Epidermal melanocyte (primary cell): Measurements from ENCODE around the gene REEP1.

Experiments used
- DNase-seq: peaks from one replicate; pipeline ENCODE4 v3.0.0; 2011; ENCODE audit warnings: low spot score; ENCODE audit not compliant: insufficient read length

Gene REEP1, protein sequence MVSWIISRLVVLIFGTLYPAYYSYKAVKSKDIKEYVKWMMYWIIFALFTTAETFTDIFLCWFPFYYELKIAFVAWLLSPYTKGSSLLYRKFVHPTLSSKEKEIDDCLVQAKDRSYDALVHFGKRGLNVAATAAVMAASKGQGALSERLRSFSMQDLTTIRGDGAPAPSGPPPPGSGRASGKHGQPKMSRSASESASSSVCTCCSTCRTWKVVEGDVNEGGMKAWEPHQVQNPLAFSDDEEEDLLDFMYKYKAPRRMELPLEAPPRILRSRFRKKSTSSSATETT

DNA sequence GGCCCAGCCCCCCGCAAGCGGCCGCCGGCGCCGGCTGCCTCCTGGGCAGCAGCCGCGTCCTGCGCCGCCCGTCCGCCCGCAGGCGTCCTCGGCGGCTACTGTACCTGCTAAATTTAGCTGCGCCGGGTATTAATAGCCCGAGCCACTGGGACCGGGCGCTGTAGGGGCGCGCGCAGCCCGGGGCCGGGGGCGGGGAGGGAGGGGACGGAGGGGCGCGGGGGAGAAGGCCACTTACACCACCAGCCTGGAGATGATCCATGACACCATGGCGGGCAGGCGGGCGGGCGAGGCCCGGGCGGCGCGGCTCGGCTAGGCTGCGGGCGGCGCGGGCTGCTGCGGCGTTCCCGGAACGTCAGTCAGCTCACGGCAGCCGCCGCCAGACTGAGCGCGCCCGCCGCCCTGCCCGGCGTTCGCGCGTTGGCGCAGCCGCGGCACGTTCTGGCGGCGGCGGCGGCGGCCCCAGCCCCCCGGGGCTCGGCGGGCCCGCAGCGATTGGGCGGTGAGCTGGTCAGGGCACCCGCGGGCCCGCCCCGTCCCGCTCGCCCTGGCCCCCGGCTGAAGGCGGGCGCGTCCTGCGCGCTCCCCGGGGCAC lies at the start of gene REEP1:
Gene REEP1, minus strand, starts transcription at position 383 of the 592 bp plus-strand sequence. Its CDS starts 116 bp downstream, at position 267.
- DNase-seq = no peak

DNA sequence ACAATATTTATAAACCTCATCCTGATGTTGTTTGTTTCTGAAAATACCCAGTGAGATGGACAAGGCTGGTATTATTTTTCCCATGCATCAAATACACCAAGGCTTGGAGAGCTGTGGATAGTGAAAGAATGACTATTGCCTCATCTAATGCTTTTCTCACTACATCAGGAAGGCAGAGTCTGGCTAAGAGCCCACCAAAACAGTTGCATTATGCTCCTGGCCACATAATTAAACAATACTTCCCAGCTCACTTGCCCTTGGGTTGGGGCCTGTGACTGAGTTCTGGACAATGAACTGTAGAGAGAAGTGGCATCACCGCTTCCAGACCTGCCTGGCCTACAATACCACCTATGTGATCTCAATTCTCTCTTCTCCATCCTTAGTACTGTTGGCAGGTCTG lies 46.4 kb upstream of the REEP1 start:
- no peak for DNase-seq

DNA sequence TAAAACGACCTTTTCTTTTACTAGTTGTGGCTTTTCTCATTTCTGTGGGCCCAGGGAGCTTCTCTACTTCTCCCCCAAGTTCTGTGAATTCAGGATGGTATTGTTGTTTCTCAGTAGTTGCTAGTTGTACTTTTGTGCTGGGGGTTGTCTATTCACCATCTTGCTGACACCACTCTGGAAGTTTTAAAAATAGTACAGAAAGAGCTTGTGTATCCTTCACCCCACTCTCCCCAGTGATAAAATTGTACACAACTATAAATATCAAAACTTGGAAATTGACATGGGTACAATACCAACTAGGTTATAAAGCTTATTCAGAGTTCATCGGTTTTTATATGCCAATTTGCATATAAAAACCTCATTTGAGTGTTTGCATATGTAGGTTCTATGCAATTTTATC lies 45.3 kb upstream of the REEP1 start:
- DNase-seq = no peak

DNA sequence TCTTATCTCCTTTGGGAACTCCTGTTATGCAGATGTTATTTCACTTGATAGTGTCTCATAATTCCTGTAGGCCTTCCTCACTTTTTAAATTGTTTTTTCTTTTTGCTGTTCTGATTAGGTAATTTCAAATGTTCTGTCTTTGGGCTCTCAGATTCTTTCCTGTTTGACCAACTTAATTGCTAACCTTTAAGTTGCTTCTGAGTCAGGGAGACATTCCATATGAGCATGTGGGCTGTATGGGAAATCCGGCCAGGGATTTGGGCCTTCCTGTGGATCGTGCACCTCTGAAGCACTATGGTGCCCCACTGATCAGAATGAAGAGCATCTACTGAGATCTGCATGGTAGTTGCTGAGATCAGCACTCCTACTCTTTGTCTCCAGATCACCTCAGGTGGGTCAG lies 44.7 kb upstream of the REEP1 start:
- no peak for DNase-seq

DNA sequence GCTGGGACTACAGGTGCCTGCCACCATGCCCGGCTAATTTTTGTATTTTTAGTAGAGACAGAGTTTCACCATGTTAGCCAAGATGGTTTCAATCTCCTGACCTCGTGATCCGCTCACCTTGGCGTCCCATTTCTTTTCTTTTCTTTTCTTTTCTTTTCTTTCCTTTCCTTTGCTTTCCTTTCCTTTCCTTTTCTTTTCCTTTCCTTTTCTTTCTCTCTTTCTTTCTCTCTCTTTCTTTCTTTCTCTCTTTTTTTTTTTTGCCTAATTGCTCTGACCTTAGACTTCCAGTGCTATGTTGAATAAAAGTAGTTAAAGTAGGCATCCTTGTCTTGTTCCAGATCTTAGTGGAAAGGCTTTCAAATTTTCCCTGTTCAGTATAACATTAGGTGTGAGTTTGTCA lies 41.0 kb upstream of the REEP1 start:
- DNase-seq = no peak

DNA sequence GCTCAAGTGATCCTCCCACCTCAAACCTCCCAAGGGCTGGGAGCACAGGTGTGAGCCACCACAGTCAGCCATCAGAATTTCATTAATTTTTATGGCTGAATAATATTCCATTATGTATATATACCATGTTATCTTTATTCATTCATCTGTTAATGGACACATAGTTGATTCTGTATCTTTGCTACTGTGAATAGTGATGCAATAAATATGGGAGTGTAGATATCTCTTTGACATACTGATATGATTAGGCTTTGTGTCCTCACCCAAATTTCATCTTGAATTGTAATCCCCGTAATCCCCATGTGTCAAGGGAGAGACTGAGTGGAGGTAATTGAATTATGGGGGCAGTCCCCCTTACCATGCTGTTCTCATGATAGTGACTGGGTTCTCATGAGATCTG lies 38.2 kb upstream of the REEP1 start:
- DNase-seq = no peak

DNA sequence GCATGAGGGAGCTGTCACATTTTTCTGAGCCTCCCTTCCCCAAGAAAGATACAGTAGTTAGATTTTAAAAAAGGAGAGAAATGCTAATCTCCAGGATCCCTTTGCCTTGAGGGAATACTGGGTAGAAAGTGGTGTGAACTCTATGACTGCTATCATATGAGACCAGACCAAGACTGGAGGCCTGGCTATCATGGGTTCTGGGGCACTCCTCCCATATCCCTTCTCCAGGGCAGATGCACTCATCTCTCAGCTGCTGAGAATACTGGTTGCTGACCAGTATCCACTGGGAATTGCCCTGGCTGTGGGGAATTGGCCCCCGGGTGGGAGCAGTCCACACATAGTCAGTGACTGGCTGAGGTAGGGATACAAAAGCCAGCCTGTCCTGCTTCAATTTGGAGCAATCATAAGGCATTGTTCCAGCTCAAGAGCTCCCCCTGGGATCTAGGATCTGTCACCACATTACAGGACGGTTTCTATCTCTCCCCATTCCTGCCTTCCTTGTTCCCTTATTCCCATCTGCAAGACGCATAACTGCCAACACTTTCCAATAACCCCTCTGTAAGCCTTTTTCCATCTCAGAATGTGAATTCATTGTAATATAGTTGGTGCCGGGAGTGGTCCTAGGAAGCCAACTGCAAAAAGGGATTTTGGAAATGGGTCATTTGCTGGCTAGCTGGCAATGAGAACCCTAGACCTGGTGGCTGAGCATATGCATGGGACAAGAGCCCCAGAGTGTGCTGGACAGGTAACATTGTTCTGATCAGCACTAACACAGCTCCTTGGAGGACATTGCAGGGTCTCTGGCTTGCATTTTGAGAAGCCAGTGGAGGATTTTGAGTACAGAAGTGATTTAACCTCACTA lies 35.4 kb upstream of the REEP1 start:
- no peak for DNase-seq

DNA sequence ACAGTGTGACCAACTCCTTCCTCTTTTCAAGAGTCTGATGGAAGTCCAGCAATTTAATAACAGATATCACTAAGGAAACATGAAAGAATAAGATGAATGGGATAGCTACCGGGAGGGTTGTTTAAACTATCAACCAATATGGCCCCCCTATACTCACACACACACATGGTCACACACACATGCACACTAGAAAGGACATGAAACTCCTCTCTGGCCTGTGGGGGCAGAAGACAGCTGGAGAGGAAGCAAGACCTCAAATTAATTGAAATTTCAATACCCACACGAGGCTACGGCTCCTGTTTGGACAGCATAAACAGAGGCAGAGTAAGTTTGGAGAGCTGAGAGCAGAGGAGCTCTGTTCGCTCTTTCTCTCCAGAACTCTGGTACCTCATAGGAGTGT lies 34.7 kb upstream of the REEP1 start:
- DNase-seq = no peak

DNA sequence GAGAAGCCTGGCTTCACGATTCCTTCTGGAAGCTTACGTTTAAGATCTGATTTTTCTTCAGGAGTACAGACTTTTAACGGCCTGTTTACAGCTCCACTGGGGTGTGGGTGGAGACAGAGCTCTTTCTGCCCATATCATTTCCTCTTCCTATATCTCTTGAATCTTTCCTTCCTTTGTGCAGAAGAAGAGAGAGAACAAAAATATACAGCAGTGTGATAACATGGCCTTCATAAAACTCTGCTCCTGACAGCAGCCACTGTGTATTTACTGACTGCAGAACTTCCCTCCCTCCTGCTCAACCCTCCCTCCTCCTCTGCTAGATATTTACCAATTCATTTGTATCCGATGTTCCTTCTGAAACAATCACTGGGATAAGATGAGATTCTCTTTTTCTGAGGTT lies 34.1 kb upstream of the REEP1 start:
- DNase-seq = no peak

DNA sequence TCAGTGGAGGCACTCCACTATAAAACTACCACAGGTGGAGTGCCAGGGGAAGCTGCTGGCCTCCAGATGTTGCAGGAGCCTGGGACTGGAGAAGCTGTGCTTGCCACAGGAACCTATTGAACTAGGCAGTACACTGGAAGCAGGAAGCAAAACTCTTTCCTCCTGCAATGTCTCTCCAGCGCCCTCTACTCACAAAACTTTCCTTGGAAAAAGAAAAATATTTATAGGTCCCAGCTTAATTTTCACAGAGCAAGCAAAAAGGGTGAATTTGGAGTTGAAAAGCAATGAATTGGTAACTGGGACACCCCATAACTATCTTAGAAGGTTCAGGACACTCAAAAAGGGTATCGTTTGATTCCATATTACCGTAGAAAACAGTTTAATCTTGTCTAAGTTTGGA lies 33.2 kb upstream of the REEP1 start:
- DNase-seq = no peak

DNA sequence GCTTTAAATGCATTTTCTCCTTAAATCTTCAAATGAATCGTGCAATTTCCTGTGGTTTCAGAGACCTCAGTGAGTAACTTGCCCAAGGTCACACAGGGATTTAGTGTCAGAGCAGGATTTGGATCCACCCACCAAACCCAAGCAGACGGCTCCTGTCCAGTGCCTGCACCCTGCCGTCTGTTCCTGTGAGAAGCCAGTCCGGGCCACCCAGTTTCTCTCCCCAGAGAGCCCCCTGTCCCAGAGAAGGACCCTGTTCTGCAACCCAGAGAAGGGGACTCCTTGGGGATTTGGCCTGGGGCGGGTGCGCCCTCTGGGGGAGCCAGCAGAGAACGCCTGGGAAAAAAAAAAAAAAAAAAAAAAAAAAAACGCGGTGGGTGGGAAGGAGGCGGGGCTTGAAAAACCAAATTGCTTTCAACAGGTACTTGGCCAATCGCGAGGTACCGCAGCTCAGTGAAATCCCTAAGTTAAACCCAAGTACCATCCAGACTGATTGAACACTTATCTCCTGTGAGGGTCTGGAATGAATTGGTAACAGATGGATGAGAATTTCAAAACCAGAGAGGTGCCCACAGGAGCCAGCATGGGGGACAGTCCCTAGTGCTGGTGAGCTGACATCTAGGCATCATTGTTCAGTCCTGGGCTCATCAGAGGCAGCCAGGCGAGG lies 30.9 kb upstream of the REEP1 start:
- DNase-seq = no peak

DNA sequence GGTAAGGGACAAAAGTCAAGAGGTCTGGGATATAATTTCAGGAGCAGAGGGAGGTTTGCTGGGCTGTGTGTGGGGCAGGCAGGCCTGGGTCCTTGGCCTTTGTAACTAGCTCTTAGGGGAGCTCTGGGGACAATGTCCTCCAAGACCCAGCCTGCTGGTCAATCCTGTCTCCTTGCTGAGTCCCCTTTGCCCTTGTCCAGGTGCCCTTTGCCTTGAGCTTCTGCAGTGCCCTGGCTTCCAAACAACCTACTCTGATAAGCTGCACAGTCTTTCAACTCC lies 30.0 kb upstream of the REEP1 start:
- DNase-seq = no peak

DNA sequence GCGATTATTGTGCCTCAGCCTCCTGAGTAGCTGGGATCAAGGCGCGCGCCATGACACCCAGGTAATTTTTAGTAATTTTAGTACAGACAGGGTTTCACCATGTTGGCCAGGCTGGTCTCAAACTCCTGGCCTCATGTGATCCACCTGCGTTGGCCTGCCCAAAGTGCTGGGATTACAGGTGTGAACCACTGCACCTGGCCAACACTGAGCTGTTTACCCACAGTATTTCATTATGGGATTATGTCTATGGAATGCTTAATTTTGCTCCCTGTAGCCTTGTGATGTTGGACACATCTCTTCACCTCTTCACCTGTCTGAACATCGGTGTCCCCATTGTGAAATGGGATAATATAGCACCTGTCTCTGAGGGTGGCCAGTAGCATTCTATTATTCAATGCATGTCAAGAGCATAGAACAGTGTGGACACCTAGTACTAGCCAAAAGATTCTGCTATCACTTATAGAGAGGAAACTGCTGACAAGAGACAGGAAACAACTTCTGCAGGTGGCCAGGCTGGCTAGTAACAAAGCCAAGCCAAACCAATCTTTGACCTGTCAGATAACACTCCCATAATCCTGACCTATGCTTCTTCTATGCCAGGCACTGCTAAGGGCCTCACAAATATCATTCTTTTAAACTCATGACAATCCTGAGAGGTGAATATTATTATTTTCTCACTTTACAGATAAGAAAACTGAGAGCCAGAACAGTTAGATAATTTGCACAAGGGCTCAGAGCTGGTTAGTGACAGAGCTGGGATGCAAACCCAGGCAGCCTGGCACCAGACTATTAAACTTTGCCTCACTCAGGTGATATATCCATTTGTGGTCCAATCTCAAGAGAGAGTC lies 29.4 kb upstream of the REEP1 start:
- DNase-seq = no peak

DNA sequence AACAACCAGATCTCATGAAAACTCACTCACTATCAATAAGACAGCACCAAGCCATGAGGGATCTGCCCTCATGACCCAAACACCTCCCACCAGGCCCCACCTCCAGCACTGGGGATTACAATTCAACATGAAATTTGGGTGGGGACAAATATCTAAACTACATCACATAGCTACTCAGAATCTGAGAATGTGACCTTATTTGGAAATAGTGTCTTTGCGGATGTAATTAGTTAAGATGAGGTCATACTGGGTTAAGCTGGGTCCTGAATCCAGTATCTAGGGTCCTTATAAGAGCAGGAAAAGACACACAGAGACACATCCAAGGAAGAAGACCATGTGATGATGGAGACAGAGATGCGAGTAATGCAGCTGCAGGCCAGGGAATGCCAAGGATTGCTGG lies 27.5 kb upstream of the REEP1 start:
- no peak for DNase-seq

DNA sequence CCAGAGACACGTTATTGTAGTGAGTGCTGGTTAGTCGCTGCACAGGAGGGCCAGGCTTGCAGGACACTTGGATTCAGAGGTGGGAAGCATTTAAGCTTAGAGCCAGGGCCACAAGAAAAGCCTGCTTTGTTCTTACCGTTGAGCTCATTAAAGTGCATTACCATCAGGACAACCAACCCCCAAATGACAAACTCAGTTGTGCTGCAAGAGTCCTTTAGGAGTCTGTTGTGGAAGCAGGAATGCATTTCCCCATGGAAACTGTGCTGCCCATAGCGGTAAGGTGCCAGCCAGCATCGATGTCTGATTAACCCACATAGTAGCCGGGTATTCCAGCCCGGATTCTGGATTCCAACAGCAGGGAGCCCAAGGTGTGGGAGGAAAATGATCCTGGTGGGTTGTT lies 23.4 kb upstream of the REEP1 start:
- no peak for DNase-seq

DNA sequence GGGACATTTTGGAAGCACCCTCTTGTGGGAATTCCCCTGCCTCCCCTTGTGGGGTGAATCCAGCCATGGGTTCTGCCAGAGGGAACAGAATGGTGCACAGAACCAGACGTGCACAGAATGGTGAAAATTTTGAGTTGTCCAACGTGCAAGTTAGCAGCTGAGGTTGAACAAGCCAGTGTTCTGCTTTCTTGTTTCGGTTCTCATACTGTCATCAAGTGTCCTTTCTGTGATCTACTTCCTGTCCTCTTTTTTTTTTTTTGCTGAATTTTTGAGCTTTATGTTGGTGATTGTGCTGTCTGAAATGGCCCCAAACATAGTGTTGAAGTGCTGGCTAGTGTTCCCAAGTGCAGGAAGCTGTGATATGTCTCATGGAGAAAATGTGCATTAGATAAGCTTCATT lies 21.5 kb upstream of the REEP1 start:
- no peak for DNase-seq

DNA sequence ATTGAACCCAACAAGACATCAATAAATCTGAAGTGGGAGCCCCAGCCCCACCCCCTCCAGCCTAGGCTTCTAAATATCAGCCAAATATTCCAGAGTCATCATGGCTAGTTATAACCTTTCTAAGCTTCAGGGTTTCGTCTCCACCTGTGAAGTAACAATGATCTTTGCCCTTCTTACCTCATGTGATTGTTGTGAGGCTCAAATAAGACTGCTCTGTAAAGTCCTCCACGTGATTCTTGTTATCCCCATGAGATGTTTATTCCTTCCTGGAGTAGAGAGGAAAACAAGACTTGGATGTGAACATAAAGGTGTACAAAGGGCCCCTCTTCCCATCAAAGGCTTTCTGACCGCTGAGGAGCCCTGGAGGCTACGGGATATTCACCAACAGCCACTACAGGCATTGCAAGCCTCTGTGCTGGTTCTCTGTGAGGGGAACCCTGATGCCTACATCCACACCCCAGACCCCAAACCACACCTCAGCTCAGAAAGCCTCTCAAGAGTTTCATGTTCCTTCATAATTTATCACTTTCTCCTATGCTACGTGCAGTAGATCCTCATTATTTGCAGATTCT lies 20.1 kb upstream of the REEP1 start:
- DNase-seq = no peak

DNA sequence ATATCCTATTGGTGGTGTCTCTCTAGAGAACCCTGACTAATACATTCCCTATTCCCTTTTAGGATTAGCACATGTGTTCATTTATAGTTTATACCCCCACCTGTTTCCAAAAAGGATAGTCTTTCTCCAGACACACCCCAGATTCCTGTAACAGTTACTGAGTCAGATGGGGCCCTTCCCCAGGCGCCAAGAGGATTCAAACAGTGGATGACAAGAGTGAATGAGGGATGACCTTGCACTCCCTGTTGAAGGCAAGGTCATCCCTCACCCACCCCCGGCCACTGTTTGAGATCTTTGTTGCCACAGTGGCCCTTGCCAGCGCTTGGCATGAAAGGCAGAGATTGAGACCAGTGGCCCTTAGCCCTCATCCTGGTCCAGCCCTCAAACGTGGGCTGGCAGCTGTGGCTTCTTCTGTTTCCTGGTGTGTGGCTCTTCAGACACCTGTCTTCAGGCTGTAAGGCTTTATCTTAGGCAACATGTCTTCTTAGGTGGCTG lies 15.3 kb upstream of the REEP1 start:
- DNase-seq = no peak

DNA sequence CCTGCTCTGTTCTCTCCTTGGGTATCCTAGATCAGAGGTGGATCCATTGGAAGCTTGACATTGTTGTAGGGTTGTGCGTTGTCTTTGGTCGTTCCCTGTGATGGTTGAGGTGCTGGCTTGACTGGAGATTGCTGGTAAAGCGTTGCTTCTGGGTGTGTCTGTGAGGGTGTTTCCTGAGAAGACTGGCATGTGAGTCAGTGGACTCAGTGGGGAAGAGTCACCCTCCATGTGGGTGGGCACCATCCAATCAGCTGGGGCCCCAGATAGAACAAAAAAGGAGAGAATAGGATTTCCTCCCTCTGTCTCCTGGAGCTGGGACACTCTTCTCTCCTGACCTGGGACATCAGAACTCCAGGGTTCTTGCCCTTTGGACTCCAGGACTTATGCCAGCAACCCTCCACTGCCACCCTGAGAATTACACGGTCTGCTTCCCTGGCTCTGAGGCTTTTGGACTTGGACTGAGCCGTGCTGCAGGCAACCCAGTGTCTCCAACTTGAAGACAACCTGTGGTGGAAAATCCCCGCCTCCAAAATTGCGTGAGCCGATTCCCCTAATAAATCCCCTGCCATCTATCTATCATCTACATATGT lies 14.8 kb upstream of the REEP1 start:
- DNase-seq = no peak

DNA sequence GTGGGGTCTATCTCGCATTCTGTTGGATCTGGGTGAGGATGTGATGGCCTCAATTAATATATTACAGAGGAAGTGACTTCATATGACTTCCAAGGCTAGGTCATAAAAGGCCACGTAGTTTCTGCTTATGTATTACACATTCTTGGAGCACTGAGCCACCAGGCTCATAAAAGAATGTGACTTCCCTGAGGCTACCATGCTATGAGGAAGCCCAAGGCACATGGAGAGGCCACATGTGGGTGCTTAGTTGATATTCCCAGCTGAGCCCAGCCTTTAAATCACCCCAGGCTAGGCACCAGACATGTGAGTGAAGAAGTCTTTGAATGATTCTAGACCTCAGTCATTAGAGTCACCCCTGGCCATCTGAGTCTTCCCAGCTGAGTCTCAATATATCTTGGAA lies 13.3 kb upstream of the REEP1 start:
- DNase-seq = no peak
